ENCODE results near the gene MYO18A.

MYO18A gene

DNA sequence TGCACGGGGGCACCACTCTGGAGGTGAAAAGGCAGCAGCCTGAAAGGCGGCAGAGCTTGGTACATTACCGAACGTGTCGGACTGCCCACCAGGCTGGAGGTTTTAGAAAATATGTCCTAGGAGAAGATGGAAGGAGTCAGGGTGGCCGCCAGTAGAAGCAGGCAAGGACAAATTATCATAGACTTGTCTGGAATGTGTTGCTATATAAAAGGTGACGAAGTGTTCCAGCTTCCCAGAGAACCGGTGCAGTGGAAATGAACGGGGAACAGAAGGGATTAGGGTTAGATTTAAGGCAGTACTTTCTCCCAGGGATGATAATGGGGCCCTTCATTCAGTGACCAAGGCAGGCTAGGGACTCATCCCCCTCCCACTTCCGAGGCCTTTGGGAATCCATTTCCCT, 109.9 kb downstream of the MYO18A start:
- H3K4me3 ChIP-seq (ENCODE audit: control insufficient read depth, low read depth, low read length) = no peak overlapping the region
- no peak for DNase-seq (ENCODE audit: low read depth)
- TF ChIP-seq CTCF (conservative IDR thresholded peaks at IDR 0.05; ENCODE audit: control insufficient read depth, insufficient read depth, low read depth, low read length) = no peak

DNA sequence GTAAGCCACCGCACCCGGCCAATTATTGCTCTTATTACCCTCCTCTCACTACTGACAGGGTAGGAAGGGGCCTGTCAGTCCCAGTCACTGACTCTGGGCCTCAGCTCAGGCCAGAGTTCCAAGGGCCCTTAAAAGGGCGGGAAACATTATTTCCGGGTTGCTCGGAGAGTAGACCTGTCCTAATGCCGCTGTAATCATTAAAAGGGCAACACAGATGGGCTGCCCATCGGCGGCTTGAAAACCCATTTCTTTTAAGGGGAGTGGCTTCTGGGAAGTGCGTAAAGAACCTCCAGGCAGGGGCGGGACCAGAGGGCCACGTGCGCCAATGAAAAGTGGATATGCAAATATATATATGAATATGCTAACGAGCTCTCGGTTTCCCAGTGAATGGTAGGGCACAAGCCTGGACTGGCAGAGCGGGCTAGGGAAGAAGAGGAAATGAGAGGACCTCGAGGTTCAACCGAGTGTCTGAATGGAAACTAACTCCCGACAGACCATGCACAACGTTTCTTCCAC, 110.6 kb downstream of the MYO18A start:
- no peak overlapping the region for H3K4me3 ChIP-seq (ENCODE audit: control insufficient read depth, low read depth, low read length)
- TF ChIP-seq CTCF (conservative IDR thresholded peaks at IDR 0.05; ENCODE audit: control insufficient read depth, insufficient read depth, low read depth, low read length) = no peak
- peak; percentile 6 for DNase-seq (ENCODE audit: low read depth)

DNA sequence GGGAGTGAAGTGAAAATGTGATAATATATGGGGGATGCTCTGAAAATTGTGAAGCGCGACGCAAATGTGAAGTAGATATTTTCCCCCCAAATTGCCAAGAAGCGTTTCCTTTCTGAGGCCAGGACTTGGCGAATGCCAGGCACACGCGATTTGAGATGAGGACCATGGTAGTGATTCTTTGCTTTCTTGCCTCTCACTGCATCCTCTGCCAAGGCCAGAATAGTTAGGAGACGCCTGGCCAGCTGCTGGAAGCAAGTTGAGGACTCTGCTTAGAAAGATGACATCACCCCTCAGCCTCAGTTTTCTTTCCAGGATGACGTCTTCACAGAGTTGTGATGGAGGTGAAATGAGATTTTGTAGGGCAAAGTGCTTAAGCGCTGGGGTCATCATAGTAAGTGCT, 111.4 kb downstream of the MYO18A start:
- peak; percentile 27 for DNase-seq (ENCODE audit: low read depth)
- H3K4me3 ChIP-seq (ENCODE audit: control insufficient read depth, low read depth, low read length) = no peak overlapping the region
- TF ChIP-seq CTCF (conservative IDR thresholded peaks at IDR 0.05; ENCODE audit: control insufficient read depth, insufficient read depth, low read depth, low read length) = no peak

DNA sequence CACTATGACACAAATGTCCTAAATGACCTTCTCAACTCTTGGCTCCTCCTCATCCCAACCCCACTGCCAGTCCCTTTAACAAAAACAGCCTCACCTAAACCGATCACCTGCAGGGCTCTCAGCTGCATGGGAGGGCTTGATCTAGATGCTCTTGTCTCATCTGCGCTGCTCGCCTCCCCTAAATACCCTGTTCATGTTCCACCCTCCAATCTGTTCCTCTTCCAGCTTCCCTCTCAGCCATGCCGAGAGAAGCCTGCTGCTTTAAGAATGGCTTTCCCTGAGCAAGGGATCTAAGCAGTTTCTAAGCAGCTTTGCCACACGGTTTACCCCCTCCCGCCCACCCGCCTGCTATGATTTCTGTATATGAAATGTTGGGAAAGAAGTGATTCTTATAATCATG, 113.6 kb downstream of the MYO18A start:
- no peak for DNase-seq (ENCODE audit: low read depth)
- TF ChIP-seq CTCF (conservative IDR thresholded peaks at IDR 0.05; ENCODE audit: control insufficient read depth, insufficient read depth, low read depth, low read length) = no peak
- H3K4me3 ChIP-seq (ENCODE audit: control insufficient read depth, low read depth, low read length) = no peak overlapping the region

DNA sequence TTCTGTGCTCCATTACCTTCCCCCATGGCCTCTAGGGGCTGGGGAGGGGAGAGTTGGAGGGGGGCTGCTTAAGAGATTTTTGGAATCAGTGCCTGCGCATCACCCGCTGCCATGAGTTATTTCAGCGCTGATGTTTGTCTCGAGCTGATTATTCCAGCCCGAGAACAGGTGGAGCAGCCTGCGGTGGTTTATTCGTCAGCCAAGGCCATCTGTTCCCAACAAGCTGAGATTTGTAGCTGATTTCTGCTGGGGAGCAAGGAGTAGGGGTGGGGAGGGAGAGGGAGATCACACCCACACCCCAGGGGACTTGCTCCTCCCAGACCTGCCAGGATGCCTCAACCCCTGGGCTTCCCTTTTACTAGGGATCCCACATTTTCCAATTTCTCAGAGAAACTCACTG, 114.2 kb downstream of the MYO18A start:
- no peak overlapping the region for H3K4me3 ChIP-seq (ENCODE audit: control insufficient read depth, low read depth, low read length)
- no peak for TF ChIP-seq CTCF (conservative IDR thresholded peaks at IDR 0.05; ENCODE audit: control insufficient read depth, insufficient read depth, low read depth, low read length)

DNA sequence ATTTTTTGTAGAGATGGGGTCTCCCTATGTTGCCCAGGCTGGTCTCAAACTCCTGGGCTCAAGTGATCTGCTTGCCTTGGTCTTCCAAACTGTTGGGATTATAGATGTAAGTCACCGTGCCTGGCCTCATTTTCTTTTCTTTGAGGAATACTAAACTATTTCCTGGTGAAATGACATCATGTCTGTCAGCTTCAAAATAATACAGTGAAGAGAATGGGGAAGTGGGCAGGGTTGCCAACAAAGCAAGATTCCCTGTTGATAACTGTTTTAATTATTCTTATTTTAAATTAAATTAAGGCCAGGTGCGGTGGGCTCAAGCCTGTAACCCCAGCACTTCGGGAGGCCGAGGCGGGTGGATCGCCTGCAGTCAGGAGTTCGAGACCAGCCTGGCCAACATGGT, 116.2 kb downstream of the MYO18A start:
- H3K4me3 ChIP-seq (ENCODE audit: control insufficient read depth, low read depth, low read length) = no peak overlapping the region
- no peak for TF ChIP-seq CTCF (conservative IDR thresholded peaks at IDR 0.05; ENCODE audit: control insufficient read depth, insufficient read depth, low read depth, low read length)
- DNase-seq (ENCODE audit: low read depth) = no peak

More for the DNA sequence above, 114.2 kb downstream of the MYO18A start:
- DNase-seq (ENCODE audit: low read depth) = no peak

DNA sequence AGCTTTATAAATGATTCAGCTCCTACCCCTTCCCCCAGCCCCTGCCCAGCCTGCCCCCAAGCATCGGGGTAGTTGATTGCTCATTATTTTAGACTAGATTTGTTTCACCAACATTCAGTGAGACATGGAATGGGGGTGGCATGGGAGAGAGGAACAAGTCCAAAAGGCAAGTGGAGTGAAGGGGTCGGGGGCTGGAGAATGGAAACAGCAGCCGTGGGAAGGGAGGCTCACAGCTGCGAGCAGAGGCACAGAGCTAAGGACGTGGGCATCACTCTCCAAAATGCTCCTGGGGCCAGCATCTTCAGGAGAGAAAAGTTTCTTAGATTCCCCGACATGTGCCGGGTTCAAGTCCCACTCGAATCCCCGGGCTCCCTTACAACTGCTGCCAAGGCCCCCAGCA, 118.0 kb downstream of the MYO18A start:
- TF ChIP-seq CTCF (conservative IDR thresholded peaks at IDR 0.05; ENCODE audit: control insufficient read depth, insufficient read depth, low read depth, low read length) = no peak
- no peak for DNase-seq (ENCODE audit: low read depth)
- no peak overlapping the region for H3K4me3 ChIP-seq (ENCODE audit: control insufficient read depth, low read depth, low read length)
